ENCODE measurements around the gene ARHGAP1.

DNA sequence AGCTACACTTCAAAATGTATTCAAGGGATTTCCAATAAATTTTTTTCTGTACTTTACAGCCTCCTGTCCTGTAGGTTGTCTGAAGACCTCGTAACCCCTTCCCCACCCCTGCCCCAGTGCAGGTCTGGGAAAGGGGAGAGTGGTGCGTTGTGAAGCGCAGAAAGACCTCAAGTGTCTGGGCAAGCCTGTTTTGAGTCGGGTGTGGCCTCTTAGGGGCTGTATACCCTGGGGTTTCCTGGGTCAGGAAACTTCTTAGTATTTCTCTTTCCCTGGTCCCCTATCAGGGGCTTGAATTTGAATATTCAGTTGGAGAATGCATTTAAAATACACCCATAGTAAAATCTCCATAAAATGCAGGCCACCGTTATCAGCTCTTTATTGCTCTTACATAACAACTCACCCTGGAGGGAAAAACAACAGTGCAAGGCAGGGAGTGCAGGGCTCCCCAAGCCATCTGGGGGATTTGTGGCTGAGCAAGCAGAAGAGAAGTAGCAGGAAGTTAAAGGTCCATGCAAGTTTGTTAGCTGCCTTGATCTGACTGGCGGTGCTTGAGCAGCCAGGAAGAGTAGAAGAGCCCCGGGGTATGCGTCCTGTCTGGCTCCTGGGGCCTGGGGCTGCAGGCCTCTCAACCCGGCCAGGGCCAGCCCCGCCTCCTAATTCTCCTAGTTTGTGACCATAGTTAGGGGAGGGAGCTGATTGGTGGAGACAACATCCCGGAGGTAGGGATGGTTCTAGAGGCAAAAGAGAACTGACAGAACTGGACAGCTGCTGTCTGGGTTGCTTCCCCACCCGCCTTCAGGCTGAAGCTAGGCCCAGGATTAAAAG lies 25.7 kb downstream of the ARHGAP1 start:
- TF ChIP-seq CTCF (IDR thresholded peaks at IDR 0.05), result no peak
- TF ChIP-seq POLR2AphosphoS5 (IDR thresholded peaks at IDR 0.05), result no peak
